Spleen (tissue), 7 donors: ENCODE measurements around the gene NME2.

Experiments used
- POLR2AphosphoS5 ChIP-seq, 3 donors: sonication (generic); formaldehyde crosslinking; IDR thresholded peaks; one replicate each; pipeline ENCODE4 v1.5.1; 2017; ENCODE audit warnings: antibody characterized with exemption in 3 of 3
- TF ChIP-seq, protein P1 (sequence below), 11 experiments: fragments of 200-600 bp in 7 of 11; fragments of 450-650 bp in 4 of 11; sonication (generic) in 4 of 11; IDR thresholded peaks in 8 of 11; conservative IDR thresholded peaks in 3 of 11; 1 replicate in 7 of 11; 2 replicates in 4 of 11; pipeline versions ENCODE4 v1.4.0 to v1.8.0; 2016 to 2021; ENCODE audit warnings: antibody characterized with exemption in 11 of 11, inconsistent platforms in 4 of 11, mild to moderate bottlenecking in 1 of 11
- donor health status: DM: no; HTN: no; CAD: no; lungs with moderate emphysema.
- donor health status: DM: no; HTN: no; CAD: no.
- donor health status: DM: no; HTN: no; CAD: no.

DNA sequence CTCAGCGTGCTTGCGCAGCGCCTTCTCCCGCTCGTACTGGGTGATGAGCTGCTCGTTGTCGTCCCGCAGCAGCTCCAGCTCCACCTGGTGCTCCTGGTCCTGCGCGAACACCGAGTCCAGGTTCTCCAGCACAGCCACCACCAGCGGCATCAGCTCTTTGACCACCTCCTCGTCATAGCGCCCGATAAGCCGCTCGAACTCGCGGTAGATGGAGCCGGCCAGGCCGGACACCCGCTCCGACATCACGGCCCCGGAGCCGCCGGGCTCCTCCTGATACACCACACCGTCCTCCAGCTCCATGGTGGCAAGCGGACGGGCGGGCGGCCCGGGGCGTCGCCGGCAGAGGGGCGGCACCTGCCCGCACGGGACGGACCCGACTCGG is 45.9 kb upstream of the NME2 start:
- TF ChIP-seq, protein P1, sequence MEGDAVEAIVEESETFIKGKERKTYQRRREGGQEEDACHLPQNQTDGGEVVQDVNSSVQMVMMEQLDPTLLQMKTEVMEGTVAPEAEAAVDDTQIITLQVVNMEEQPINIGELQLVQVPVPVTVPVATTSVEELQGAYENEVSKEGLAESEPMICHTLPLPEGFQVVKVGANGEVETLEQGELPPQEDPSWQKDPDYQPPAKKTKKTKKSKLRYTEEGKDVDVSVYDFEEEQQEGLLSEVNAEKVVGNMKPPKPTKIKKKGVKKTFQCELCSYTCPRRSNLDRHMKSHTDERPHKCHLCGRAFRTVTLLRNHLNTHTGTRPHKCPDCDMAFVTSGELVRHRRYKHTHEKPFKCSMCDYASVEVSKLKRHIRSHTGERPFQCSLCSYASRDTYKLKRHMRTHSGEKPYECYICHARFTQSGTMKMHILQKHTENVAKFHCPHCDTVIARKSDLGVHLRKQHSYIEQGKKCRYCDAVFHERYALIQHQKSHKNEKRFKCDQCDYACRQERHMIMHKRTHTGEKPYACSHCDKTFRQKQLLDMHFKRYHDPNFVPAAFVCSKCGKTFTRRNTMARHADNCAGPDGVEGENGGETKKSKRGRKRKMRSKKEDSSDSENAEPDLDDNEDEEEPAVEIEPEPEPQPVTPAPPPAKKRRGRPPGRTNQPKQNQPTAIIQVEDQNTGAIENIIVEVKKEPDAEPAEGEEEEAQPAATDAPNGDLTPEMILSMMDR (IDR thresholded peaks at IDR 0.05 in 8 of 11, conservative IDR thresholded peaks at IDR 0.05 in 3 of 11), result peak in 1 of 11 experiments; percentile 9
- TF ChIP-seq POLR2AphosphoS5 (IDR thresholded peaks at IDR 0.05), result peak in 1 of 3 donors; percentile 3
